ENCODE measurements around the gene NLRP14.

The NLRP14 gene

GRCh38 chr11:6988506-6988905, 31.8 kb upstream of the NLRP14 start:
- ATAC-seq, result no peak
- no peak for TF ChIP-seq ZFP3 (CRISPR knock-in tag; IDR thresholded peaks at IDR 0.05)
- TF ChIP-seq TCF4 (CRISPR knock-in tag; IDR thresholded peaks at IDR 0.05; ENCODE audit: borderline replicate concordance), result no peak
- TF ChIP-seq POU6F1 (CRISPR knock-in tag; IDR thresholded peaks at IDR 0.05; ENCODE audit: borderline replicate concordance, low read depth), result no peak
- TF ChIP-seq OSR1 (CRISPR knock-in tag; IDR thresholded peaks at IDR 0.05), result no peak
- TF ChIP-seq ZNF8 (CRISPR knock-in tag; IDR thresholded peaks at IDR 0.05), result no peak
- TF ChIP-seq ZNF565 (CRISPR knock-in tag; conservative IDR thresholded peaks at IDR 0.05; ENCODE audit: low read depth), result no peak
- TF ChIP-seq ZFP30 (CRISPR knock-in tag; IDR thresholded peaks at IDR 0.05), result no peak
- TF ChIP-seq ARNTL (CRISPR knock-in tag; IDR thresholded peaks at IDR 0.05; ENCODE audit: borderline replicate concordance, low read depth), result no peak
- TF ChIP-seq BACH2 (CRISPR knock-in tag; IDR thresholded peaks at IDR 0.05; ENCODE audit: borderline replicate concordance), result no peak
- TF ChIP-seq GLIS3 (CRISPR knock-in tag; IDR thresholded peaks at IDR 0.05), result no peak
- no peak for TF ChIP-seq ISL1 (CRISPR knock-in tag; IDR thresholded peaks at IDR 0.05)
- no peak for TF ChIP-seq TOX (CRISPR knock-in tag; IDR thresholded peaks at IDR 0.05; ENCODE audit: borderline replicate concordance)
- TF ChIP-seq CSRNP3 (CRISPR knock-in tag; IDR thresholded peaks at IDR 0.05), result no peak
- no peak for TF ChIP-seq PATZ1 (CRISPR knock-in tag; IDR thresholded peaks at IDR 0.05; ENCODE audit: borderline replicate concordance)
- no peak for TF ChIP-seq CSDC2 (CRISPR knock-in tag; IDR thresholded peaks at IDR 0.05)
- TF ChIP-seq RARB (CRISPR knock-in tag; IDR thresholded peaks at IDR 0.05), result no peak

GRCh38 chr11:6991227-6991626, 29.1 kb upstream of the NLRP14 start:
- no peak for ATAC-seq
- no peak for TF ChIP-seq GLIS3 (CRISPR knock-in tag; IDR thresholded peaks at IDR 0.05)
- TF ChIP-seq PPARA (CRISPR knock-in tag; IDR thresholded peaks at IDR 0.05; ENCODE audit: borderline replicate concordance), result no peak
- no peak for TF ChIP-seq CSRNP3 (CRISPR knock-in tag; IDR thresholded peaks at IDR 0.05)
- TF ChIP-seq TOX (CRISPR knock-in tag; IDR thresholded peaks at IDR 0.05; ENCODE audit: borderline replicate concordance), result no peak
- TF ChIP-seq ZC3H10 (CRISPR knock-in tag; IDR thresholded peaks at IDR 0.05), result no peak
- no peak for TF ChIP-seq ZNF8 (CRISPR knock-in tag; IDR thresholded peaks at IDR 0.05)
- TF ChIP-seq ARNTL (CRISPR knock-in tag; IDR thresholded peaks at IDR 0.05; ENCODE audit: borderline replicate concordance, low read depth), result no peak
- TF ChIP-seq TCF4 (CRISPR knock-in tag; IDR thresholded peaks at IDR 0.05; ENCODE audit: borderline replicate concordance), result no peak

GRCh38 chr11:6992026-6992425, 28.3 kb upstream of the NLRP14 start:
- TF ChIP-seq BACH2 (CRISPR knock-in tag; IDR thresholded peaks at IDR 0.05; ENCODE audit: borderline replicate concordance) (no peak), ZFP30 (CRISPR knock-in tag; IDR thresholded peaks at IDR 0.05) (no peak), CSRNP3 (CRISPR knock-in tag; IDR thresholded peaks at IDR 0.05) (no peak), ISL1 (CRISPR knock-in tag; IDR thresholded peaks at IDR 0.05) (no peak), TOX (CRISPR knock-in tag; IDR thresholded peaks at IDR 0.05; ENCODE audit: borderline replicate concordance) (no peak), ESRRG (CRISPR knock-in tag; IDR thresholded peaks at IDR 0.05) (no peak), GLIS3 (CRISPR knock-in tag; IDR thresholded peaks at IDR 0.05) (no peak), ZNF8 (CRISPR knock-in tag; IDR thresholded peaks at IDR 0.05) (no peak), SNAI2 (CRISPR knock-in tag; IDR thresholded peaks at IDR 0.05) (no peak), PATZ1 (CRISPR knock-in tag; IDR thresholded peaks at IDR 0.05; ENCODE audit: borderline replicate concordance) (no peak), TCF4 (CRISPR knock-in tag; IDR thresholded peaks at IDR 0.05; ENCODE audit: borderline replicate concordance) (no peak), ZNF70 (CRISPR knock-in tag; IDR thresholded peaks at IDR 0.05) (no peak), RARB (CRISPR knock-in tag; IDR thresholded peaks at IDR 0.05) (no peak), OSR1 (CRISPR knock-in tag; IDR thresholded peaks at IDR 0.05) (no peak)
- ATAC-seq, result no peak
